Right atrium auricular region (tissue), 2 donors: ENCODE results near the gene THEM4. TPM values are rescaled to one million over a fixed set of nuclear protein-coding genes. Genes with fewer than 3 reads are reported as not detected.
"Not testable (repeated sequence)": the region's sequence is repeated elsewhere in the genome, so short reads cannot be mapped to it uniquely, and the experiment has no call there.

Experiments
- DNase-seq: peaks from one replicate; pipeline ENCODE4 v3.0.0-alpha.2; 2019; ENCODE audit warnings: low spot score
- H3K27ac ChIP-seq, 2 donors: fragments of 200-600 bp; sonication (generic); 1 replicate in 1 of 2; 2 replicates in 1 of 2; pipeline ENCODE4 v1.5.1; 2016 to 2019
- H3K27me3 ChIP-seq, 2 donors: fragments of 200-600 bp; sonication (generic); one replicate each; pipeline versions ENCODE4 v1.5.1 to v1.6.0; 2017 to 2019
- H3K36me3 ChIP-seq: fragments of 200-600 bp; sonication (generic); one replicate; pipeline ENCODE4 v1.5.1; 2016
- H3K4me1 ChIP-seq, 2 donors: fragments of 200-600 bp; sonication (generic); one replicate each; pipeline versions ENCODE4 v1.5.1 to v1.6.0; 2017 to 2019
- H3K4me3 ChIP-seq, 2 donors: fragments of 200-600 bp; sonication (generic); 1 replicate in 1 of 2; 2 replicates in 1 of 2; pipeline ENCODE4 v1.5.1; 2017 to 2019; ENCODE audit warnings: mild to moderate bottlenecking in 1 of 2, moderate library complexity in 1 of 2
- H3K9me3 ChIP-seq, 2 donors: fragments of 200-600 bp; sonication (generic); one replicate each; pipeline ENCODE4 v1.5.1; 2019
- CTCF ChIP-seq, 2 donors: fragments of 200-600 bp; sonication (generic); IDR thresholded peaks; one replicate each; pipeline ENCODE4 v1.5.1; 2019; ENCODE audit warnings: antibody characterized with exemption in 2 of 2
- total RNA-seq, 2 donors: library from RNA; depleted of rRNA; stranded (reverse); fragments of >200 nt; gene quantifications; one replicate each; pipeline ENCODE4 v1.1.0, GENCODE V29; 2016

Gene THEM4
- total RNA-seq, 2 donors from 2014 or later = 18.5 to 23.1 TPM

- Histone ChIP-seq H3K4me1 (peaks cover 0 to 14% of the 10 kb centered on the region in 2 donors), H3K36me3 (no peaks in the 10 kb centered on the region), H3K27ac (no peak overlapping the region), H3K27me3 (no peaks in the 10 kb centered on the region), H3K9me3 (peaks cover 0 to 18% of the 10 kb centered on the region in 2 donors), H3K4me3 (no peak overlapping the region)
- no peak for TF ChIP-seq CTCF (IDR thresholded peaks at IDR 0.05)
- no peak for DNase-seq
Observed at GRCh38 chr1:151905070-151905442, 4.3 kb downstream of the THEM4 start.

GRCh38 chr1:151902858-151903257 is 6.5 kb downstream of the THEM4 start:
- no peaks in the 10 kb centered on the region for H3K27me3 ChIP-seq
- peaks cover 0 to 17% of the 10 kb centered on the region in 2 donors for H3K9me3 ChIP-seq
- H3K36me3 ChIP-seq = no peaks in the 10 kb centered on the region
- H3K4me1 ChIP-seq = peaks cover 0 to 18% of the 10 kb centered on the region in 2 donors
- no peak overlapping the region for H3K4me3 ChIP-seq
- no peak for TF ChIP-seq CTCF (IDR thresholded peaks at IDR 0.05)
- H3K27ac ChIP-seq = no peak overlapping the region
- DNase-seq = no peak

GRCh38 chr1:151900804-151901203 is 8.5 kb downstream of the THEM4 start:
- peaks cover 0 to 13% of the 10 kb centered on the region in 2 donors for H3K4me1 ChIP-seq
- H3K4me3 ChIP-seq, H3K27me3 ChIP-seq, H3K27ac ChIP-seq, DNase-seq, H3K36me3 ChIP-seq: not testable (repeated sequence)
- H3K9me3 ChIP-seq = peaks cover 0 to 10% of the 10 kb centered on the region in 2 donors

- H3K4me1 ChIP-seq = peaks cover 0 to 7% of the 10 kb centered on the region in 2 donors
- DNase-seq = no peak
- H3K4me3 ChIP-seq = no peak overlapping the region
- H3K27me3 ChIP-seq = no peaks in the 10 kb centered on the region
- H3K9me3 ChIP-seq = peaks cover 0 to 10% of the 10 kb centered on the region in 2 donors
- no peak for TF ChIP-seq CTCF (IDR thresholded peaks at IDR 0.05)
- H3K27ac ChIP-seq = no peak overlapping the region
- H3K36me3 ChIP-seq = peaks cover 6% of the 10 kb centered on the region
Observed at GRCh38 chr1:151898519-151898991, 10.8 kb downstream of the THEM4 start.

- Histone ChIP-seq H3K27me3 (no peaks in the 10 kb centered on the region), H3K4me1 (peaks cover 0 to 7% of the 10 kb centered on the region in 2 donors), H3K4me3 (no peak overlapping the region), H3K36me3 (peaks cover 6% of the 10 kb centered on the region), H3K9me3 (peaks cover 0 to 10% of the 10 kb centered on the region in 2 donors), H3K27ac (no peak overlapping the region)
- no peak for TF ChIP-seq CTCF (IDR thresholded peaks at IDR 0.05)
- DNase-seq = no peak
Observed at GRCh38 chr1:151897991-151898431, 11.3 kb downstream of the THEM4 start.

- Histone ChIP-seq H3K4me3 (no peak overlapping the region), H3K27me3 (no peaks in the 10 kb centered on the region), H3K36me3 (peaks cover 25% of the 10 kb centered on the region), H3K9me3 (no peaks in the 10 kb centered on the region), H3K27ac (no peak overlapping the region), H3K4me1 (no peaks in the 10 kb centered on the region)
- DNase-seq = no peak
- no peak for TF ChIP-seq CTCF (IDR thresholded peaks at IDR 0.05)
Observed at GRCh38 chr1:151893176-151893924, 16.0 kb downstream of the THEM4 start.
